Neural progenitor cell (in vitro differentiated cells): ENCODE data around the gene ZC3H12D.
"Not testable (repeated sequence)": the region's sequence is repeated elsewhere in the genome, so short reads cannot be mapped to it uniquely, and the experiment has no call there.

ENCODE experiments used
- CTCF ChIP-seq: fragments of 200-600 bp; sonication (generic); IDR thresholded peaks from 2 replicates; pipeline ENCODE4 v1.5.1; 2017; ENCODE audit warnings: antibody characterized with exemption, mild to moderate bottlenecking
- EZH2 ChIP-seq: fragments of 200-600 bp; sonication (generic); IDR thresholded peaks from 2 replicates; pipeline ENCODE4 v1.6.1; 2017; ENCODE audit warnings: antibody characterized with exemption, mild to moderate bottlenecking, moderate library complexity

GRCh38 chr6:149496597-149496996 lies 11.8 kb upstream of the ZC3H12D start:
- TF ChIP-seq CTCF, EZH2: not testable (repeated sequence)
